Brain microvascular endothelial cell (primary cell): ENCODE measurements around the gene GDA.

Experiments used
- DNase-seq: peaks from one replicate; pipeline ENCODE4 v3.0.0-alpha.2; 2020
- H3K27ac ChIP-seq: fragments of 250-450 bp; sonication (Bioruptor Pico); 2 replicates; pipeline ENCODE4 v1.5.1; 2020; ENCODE audit warnings: mild to moderate bottlenecking, moderate library complexity
- H3K27me3 ChIP-seq: fragments of 250-450 bp; sonication (Bioruptor Pico); replicated peaks from 2 replicates; pipeline ENCODE4 v1.5.1; 2020; ENCODE audit warnings: mild to moderate bottlenecking
- H3K36me3 ChIP-seq: fragments of 250-450 bp; sonication (Bioruptor Pico); replicated peaks from 2 replicates; pipeline ENCODE4 v1.5.1; 2020; ENCODE audit warnings: mild to moderate bottlenecking
- H3K4me3 ChIP-seq: 2 replicates; pipeline ENCODE4 v1.5.1; 2011; ENCODE audit warnings: low read depth, mild to moderate bottlenecking, control low read depth, low read length, moderate library complexity
- CTCF ChIP-seq: IDR thresholded peaks from 2 replicates; pipeline ENCODE4 v1.5.1; 2011; ENCODE audit warnings: low read depth, mild to moderate bottlenecking, moderate library complexity, low read length, control low read depth, inconsistent platforms; ENCODE audit errors: missing control alignments
- in situ Hi-C: cut with HindIII; loops from 2 replicates; pipeline ENCODE4 v1.10.0; 2017; ENCODE audit warnings: low sequenced_read_pairs, low pct_ligation_motif_present

GDA gene

GRCh38 chr9:72165326-72165725 is 16.1 kb downstream of the GDA start:
- TF ChIP-seq CTCF: no peak
- no peaks in the 10 kb centered on the region for H3K27me3 ChIP-seq
- no peak overlapping the region for H3K27ac ChIP-seq
- no peaks in the 10 kb centered on the region for H3K36me3 ChIP-seq
- in situ Hi-C loops: no loop called here
- no peak overlapping the region for H3K4me3 ChIP-seq
- no peak for DNase-seq

GRCh38 chr9:72165821-72166547 is 16.7 kb downstream of the GDA start:
- no peaks in the 10 kb centered on the region for H3K36me3 ChIP-seq
- in situ Hi-C loops: no loop called here
- TF ChIP-seq CTCF: no peak
- H3K27ac ChIP-seq: no peak overlapping the region
- H3K27me3 ChIP-seq: no peaks in the 10 kb centered on the region
- DNase-seq: no peak
- H3K4me3 ChIP-seq: no peak overlapping the region

- TF ChIP-seq CTCF: no peak
- H3K36me3 ChIP-seq: no peaks in the 10 kb centered on the region
- no peak for DNase-seq
- no peaks in the 10 kb centered on the region for H3K27me3 ChIP-seq
- no peak overlapping the region for H3K27ac ChIP-seq
- no peak overlapping the region for H3K4me3 ChIP-seq
- in situ Hi-C loops: no loop called here
Observed at GRCh38 chr9:72168075-72168474, 18.8 kb downstream of the GDA start.

GRCh38 chr9:72169178-72169577 is 19.9 kb downstream of the GDA start:
- DNase-seq: no peak
- Histone ChIP-seq H3K36me3 (no peaks in the 10 kb centered on the region), H3K27ac (no peak overlapping the region), H3K4me3 (no peak overlapping the region), H3K27me3 (no peaks in the 10 kb centered on the region)
- in situ Hi-C loops: no loop called here
- no peak for TF ChIP-seq CTCF

GRCh38 chr9:72173080-72173479 is 23.8 kb downstream of the GDA start:
- TF ChIP-seq CTCF: no peak
- no peak for DNase-seq
- no peaks in the 10 kb centered on the region for H3K27me3 ChIP-seq
- in situ Hi-C loops: no loop called here
- no peak overlapping the region for H3K4me3 ChIP-seq
- no peaks in the 10 kb centered on the region for H3K36me3 ChIP-seq
- H3K27ac ChIP-seq: no peak overlapping the region

GRCh38 chr9:72185561-72185960 is 36.3 kb downstream of the GDA start:
- H3K36me3 ChIP-seq: no peaks in the 10 kb centered on the region
- no peak overlapping the region for H3K4me3 ChIP-seq
- no peak for TF ChIP-seq CTCF
- in situ Hi-C loops: no loop called here
- DNase-seq: no peak
- no peaks in the 10 kb centered on the region for H3K27me3 ChIP-seq
- H3K27ac ChIP-seq: no peak overlapping the region
